Hepatic stellate cell (primary cell): ENCODE results near the gene TSSK2.
"Not testable (repeated sequence)": the region's sequence is repeated elsewhere in the genome, so short reads cannot be mapped to it uniquely, and the experiment has no call there.

ENCODE experiments used
- DNase-seq: peaks from one replicate; pipeline ENCODE4 v3.0.0; 2011; ENCODE audit warnings: low spot score

The TSSK2 gene

DNA sequence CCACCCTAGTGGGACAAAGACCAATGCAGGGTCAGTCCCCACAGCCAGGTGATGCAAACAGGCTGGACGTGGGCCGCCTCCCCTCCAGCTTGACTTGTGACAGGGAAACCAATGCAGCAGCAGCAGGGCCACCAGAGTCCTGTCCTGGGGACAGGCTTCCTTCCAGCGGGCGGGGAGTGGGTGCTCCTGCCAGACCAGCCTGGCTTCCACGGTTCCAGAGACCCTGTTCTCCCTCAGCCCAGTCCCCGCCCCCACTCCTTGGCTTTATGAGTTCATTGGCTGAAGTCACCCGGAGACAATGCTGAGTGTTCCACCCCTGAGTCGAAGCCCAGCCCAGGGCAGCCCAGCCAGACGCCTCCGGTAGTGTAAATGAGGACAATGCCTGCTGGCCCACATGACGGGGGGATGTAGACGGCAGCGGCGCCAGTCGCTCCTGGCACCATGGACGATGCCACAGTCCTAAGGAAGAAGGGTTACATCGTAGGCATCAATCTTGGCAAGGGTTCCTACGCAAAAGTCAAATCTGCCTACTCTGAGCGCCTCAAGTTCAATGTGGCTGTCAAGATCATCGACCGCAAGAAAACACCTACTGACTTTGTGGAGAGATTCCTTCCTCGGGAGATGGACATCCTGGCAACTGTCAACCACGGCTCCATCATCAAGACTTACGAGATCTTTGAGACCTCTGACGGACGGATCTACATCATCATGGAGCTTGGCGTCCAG, at the start of gene TSSK2:
TSSK2 (plus strand) TSS at position 350 of the 726 bp plus-strand sequence; CDS start at position 442, 92 bp downstream.
- no peak for DNase-seq

DNA sequence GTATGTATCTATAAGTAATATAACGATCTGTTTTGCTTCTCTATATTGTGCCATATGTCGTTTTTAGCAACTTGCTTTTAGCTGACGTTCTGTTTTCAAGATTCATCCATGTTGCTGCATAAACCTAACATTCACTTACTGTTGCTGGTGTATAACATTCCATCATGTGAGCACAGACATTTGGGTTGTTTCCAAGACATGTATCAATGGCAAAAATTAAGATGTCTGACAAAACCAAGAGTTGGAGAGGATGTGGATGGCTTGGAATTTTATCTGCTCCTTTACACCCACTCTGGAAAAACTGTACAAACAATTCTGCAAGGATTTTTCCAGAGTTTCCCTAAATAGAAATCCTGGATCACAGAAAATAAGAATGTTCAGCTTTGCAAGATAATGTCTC, 49.8 kb upstream of the TSSK2 start:
- no peak for DNase-seq

DNA sequence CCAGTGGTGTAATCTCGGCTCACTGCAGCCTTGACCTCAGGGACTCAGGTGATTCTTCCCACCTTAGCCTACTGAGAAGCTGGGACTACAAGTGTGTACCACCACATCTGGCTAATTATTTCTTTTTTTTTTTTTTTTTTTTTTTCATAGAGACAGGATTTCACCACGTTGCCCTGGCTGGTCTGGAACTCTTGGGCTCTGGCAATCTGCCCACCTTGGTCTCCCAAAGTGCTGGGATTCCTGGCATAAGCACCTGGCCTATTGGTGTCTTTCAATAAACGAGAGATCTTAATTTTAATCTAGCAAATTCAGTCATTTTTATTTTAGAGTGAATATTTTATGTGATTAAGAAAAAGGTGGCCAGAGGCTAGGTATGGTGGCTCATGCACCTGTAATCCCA, 49.0 kb upstream of the TSSK2 start:
- DNase-seq = no peak

- DNase-seq = no peak
Measured at GRCh38 chr22:19082793-19083192, 48.3 kb upstream of the TSSK2 start.

- DNase-seq = not testable (repeated sequence)
Measured at GRCh38 chr22:19084126-19084525, 47.0 kb upstream of the TSSK2 start.

DNA sequence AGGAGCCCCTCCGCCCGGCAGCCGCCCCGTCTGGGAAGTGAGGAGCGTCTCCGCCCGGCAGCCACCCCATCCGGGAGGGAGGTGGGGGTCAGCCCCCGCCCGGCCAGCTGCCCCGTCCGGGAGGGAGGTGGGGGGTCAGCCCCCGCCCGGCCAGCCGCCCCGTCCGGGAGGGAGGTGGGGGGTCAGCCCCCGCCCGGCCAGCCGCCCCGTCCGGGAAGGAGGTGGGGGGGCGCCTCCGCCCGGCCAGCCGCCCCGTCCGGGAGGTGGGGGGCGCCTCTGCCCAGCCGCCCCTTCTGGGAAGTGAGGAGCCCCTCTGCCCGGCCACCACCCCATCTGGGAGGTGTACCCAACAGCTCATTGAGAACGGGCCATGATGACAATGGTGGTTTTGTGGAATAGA, 46.5 kb upstream of the TSSK2 start:
- not testable (repeated sequence) for DNase-seq

- peak; percentile 48 for DNase-seq
Measured at GRCh38 chr22:19085233-19085718, 45.8 kb upstream of the TSSK2 start.

GRCh38 chr22:19086417-19086816, 44.7 kb upstream of the TSSK2 start:
- no peak for DNase-seq

DNA sequence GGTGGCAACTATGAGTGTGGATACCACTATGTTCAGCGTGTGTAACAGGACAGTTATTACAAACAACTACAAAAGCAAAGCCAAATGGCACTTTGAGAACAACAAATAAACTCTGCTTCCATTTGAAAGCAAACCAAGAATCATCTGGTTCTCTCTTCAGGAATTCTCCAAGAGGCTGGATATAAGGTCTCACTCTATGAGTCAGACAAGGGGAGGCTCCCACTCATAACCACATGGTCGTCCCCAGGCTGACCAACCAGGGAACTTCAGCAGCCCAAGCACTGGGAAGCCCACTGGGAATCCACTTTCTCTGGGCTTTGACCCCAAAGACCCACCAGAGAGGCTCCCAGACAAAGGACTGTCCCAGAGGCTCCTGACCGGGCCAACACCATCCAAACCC, 44.2 kb upstream of the TSSK2 start:
- DNase-seq = peak; percentile 77

DNA sequence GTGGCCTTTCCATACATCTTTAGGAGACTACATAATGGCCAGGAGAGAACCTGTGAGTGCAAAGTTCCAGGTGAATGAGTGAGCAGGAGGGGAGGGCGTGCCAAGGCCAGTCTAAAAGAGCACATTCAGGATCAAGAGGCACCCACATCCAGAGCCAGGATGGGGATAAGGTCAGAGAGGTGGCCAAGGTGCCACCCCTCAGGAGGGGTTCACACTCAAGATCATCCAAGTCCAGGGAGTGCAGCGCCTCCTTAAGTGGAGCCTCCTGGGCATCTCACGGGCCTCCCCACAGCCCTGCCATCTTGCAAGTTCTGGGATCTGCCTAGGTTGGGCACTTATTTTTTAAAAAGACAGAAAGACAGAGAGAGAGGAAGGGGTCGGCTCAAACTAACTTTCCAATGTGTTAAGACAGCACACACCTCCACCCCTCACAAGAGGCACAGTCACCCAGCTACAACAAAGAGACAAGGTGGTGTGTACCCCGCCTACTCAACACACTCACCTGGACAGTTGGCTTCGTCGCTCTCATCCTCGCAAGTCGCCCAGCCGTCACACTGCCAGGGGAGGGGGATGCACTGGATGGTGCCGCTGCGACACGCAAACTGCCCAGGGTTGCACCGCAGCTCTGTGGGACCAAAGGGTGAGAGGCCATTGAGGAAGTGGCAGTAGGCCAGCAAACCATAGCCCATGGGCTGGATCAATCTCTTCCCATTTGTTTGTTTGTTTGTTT, 42.1 kb upstream of the TSSK2 start:
- no peak for DNase-seq

DNA sequence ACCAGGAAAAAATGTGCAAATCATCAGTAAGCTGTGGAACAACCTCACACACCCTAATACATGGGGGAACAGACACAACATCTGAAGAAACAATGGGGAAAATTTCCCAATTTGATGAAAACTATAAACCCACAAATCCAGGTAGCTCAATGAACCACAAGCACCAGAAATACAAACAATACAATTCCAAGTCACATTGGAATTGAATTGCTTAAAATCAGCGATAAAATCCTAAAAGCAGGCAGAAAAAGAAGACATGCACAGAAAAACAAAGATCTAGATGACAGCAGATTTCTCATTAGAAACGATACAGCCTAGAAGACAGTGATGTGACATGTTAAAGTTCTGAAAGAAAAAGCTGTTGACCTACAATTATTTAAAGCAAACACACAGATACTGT, 40.9 kb upstream of the TSSK2 start:
- no peak for DNase-seq

GRCh38 chr22:19090586-19091127, 40.5 kb upstream of the TSSK2 start:
- DNase-seq = no peak

DNA sequence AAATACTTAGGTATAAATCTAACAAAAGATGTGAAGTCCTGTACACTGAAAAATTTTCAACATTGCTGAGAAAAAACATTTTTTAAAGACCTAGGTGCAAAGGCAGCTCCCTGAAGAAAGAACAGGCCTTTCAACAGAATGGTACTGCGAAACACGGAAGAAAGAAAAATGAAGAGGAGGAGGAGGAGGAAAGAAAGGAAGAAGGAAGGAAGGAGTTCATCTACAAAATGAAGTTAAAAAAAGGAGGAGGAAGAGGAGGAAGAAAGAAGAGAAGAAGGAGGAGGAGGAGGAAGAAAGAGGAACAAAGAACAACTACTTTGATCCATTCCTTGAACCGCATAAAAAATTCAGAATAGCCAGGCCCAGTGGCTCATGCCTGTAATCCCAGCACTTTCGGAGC, 38.4 kb upstream of the TSSK2 start:
- DNase-seq = no peak

GRCh38 chr22:19094393-19094997, 36.6 kb upstream of the TSSK2 start:
- DNase-seq = no peak

- DNase-seq = no peak
Measured at GRCh38 chr22:19096555-19096954, 34.6 kb upstream of the TSSK2 start.

DNA sequence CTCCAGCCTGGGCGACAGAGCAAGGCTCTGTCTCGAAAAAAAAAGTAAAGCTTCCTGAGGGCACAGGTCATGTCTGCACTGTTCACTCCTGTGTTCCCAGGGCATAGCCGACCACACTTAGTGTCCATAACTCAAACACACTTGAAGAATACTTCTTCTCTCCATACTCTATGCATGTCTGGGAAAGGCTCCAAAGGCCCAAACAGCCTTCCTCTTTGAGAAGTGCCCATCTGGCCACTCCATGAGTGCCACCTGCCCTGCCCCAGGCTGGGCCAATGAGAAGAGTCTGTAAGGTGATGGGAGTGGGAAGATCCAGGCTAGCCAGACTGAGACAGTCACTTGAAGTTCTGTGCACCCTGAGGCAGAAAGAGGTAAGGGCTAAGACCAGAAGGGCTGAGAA, 33.6 kb upstream of the TSSK2 start:
- no peak for DNase-seq

DNA sequence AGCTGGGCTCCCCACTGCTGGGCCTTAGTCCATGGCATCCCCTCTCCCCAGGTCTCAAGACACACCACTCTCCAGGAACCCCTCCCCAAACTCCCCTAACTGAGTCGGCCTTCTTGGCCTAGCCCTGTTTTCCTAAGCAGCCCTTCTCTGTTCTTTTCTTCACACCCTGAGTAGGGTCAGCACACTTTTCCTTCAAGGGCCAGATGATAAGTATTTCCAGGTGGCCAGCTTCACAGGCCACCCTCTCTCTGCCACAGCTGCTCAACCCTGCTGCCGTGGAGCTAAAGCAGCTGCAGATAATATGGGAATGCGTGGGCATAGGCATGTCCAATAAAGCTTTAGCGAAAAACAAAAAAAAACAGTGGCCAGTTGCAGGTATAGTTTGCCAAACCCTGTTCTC, 33.0 kb upstream of the TSSK2 start:
- DNase-seq = no peak

DNA sequence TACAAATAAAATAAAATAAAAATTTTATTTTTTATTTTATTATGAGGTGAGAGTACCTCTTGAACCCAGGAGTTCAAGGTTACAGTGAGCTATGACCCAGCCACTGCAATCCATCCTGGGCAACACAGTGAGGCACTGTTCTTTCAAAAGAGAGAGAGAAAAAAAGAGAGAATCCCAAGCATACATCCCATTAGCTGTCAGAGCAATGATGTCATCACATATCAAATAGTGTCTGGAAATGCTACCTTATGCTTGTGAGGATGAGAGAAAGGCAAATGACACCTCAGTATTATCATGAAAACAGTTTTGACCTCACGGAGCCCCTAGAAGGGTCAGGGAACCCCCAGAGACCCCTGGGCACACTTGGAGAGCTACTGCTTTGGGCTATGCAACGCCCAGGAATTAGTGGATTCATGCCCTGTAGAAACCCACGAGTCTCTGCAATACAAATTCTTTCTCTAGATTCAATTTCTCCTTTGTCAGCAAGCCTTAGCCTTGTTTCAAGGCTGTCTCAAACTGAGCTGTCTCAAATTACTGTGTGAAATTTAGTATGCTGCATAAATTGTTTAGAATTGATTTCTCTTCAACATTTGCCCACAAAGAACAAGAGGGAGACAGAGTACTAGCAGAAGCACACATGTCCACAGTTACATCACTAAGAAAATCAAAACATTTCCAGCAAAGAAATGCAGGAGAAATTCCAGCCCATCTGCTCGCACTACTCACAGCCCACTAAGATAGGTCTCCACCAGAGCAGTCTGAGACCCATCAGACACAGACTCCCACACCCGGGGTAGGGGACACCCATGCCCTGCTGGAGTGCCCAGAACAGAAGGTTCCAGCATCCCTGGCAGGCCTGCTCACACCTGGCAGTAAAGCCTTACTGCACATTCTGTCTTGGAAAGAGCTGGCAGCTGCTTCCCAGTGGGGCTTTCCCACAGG, 27.0 kb upstream of the TSSK2 start:
- no peak for DNase-seq

DNA sequence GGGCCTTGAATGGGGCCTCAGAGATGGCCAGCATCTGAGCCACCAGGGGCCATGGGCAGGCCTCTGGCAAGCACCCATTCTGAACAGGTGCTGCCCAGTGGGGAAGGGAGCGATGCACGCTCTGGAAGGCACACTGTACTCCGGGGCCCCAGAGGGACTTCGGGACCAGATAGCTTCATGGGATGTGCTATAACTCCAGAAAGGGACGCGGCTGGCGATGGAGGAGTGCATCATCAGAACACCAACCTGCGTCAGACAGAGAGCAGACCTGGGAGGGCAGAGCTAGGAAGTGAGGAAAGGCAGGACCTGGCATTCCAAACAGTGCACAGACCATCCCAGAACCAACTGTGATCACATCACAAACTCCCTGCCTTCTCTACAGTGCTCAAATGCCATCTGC, 25.7 kb upstream of the TSSK2 start:
- DNase-seq = no peak

DNA sequence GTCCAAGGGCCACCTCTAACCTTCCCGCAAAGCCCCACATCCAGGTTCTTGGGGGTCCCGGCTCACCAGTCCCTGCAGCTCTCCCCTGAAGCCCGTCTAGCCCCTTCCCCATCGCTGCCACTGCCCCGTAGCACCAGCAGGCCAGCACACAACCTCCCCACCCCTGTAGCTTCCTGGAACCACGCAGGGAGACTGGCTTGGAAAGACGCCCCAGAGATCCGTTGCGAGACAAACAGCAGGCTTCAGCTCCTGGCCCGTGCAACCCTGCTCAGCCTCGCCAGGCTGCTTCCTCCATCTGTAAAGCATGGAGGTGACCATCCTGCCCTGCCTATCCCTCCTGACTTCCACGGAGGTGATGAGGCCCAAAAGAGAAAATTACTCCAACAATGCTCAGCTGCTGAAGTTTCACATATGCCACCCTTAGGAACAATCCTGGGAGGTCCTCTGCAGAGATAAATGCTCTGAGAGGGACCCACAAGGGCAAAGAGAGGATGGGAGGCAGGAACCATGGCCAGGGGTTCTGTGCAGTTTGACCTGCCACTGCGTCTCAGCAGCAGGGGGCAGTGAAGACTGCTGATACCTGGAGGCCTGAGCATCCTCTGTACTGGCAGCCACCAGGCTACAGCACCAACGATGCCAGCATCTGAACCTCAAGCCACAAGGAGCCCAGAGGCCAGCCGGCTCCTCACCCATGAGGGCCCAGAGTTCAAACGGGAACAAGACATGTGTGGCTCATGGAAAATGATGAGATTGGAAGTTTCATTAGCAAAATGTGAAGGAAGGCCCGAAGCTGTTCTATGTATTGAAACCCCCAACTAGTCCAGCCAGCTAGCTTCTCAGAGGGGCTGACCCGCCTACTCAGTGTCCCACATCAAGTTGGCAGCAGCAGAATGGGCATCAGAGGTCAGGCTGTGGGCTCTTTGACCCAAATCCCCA, 25.0 kb upstream of the TSSK2 start:
- no peak for DNase-seq
